Esophagus (tissue), 2 donors: Measurements from ENCODE around the gene NBEAL1. TPM values are rescaled to one million over a fixed set of nuclear protein-coding genes. Genes with fewer than 3 reads are reported as not detected.

Experiments used
- H3K27ac ChIP-seq, 2 donors: one replicate each; pipeline ENCODE4 v1.5.1; 2013; ENCODE audit warnings: low read depth in 2 of 2, mild to moderate bottlenecking in 2 of 2, inconsistent platforms in 1 of 2, low read length in 1 of 2, moderate library complexity in 1 of 2
- H3K27me3 ChIP-seq, 2 donors: one replicate each; pipeline ENCODE4 v1.6.1; 2013; ENCODE audit warnings: low read length in 2 of 2, control low read depth in 1 of 2, mild to moderate bottlenecking in 1 of 2; ENCODE audit not compliant: insufficient read depth in 2 of 2, control insufficient read depth in 1 of 2
- H3K36me3 ChIP-seq, 2 donors: one replicate each; pipeline ENCODE4 v1.6.1; 2013; ENCODE audit warnings: low read length in 1 of 2; ENCODE audit not compliant: control insufficient read depth in 2 of 2, insufficient read depth in 2 of 2
- H3K4me1 ChIP-seq, 2 donors: one replicate each; pipeline ENCODE4 v1.6.1; 2013; ENCODE audit warnings: low read length in 1 of 2; ENCODE audit not compliant: control insufficient read depth in 2 of 2, insufficient read depth in 2 of 2
- H3K4me3 ChIP-seq, 2 donors: one replicate each; pipeline ENCODE4 v1.5.1; 2013; ENCODE audit warnings: low read length in 2 of 2, mild to moderate bottlenecking in 2 of 2, low read depth in 1 of 2, moderate library complexity in 1 of 2
- H3K9me3 ChIP-seq, 2 donors: one replicate each; pipeline ENCODE4 v1.6.1; 2013; ENCODE audit warnings: mild to moderate bottlenecking in 2 of 2, low read depth in 1 of 2, low read length in 1 of 2, moderate library complexity in 1 of 2; ENCODE audit not compliant: control insufficient read depth in 2 of 2, insufficient read depth in 1 of 2
- WGBS, 2 donors: extraction: QIAGEN DNeasy Blood & Tissue Kit; methylation state at CpG; one replicate each; pipeline ENCODE4 v1.1.7; 2013; 5-methylcytosine and 5-hydroxymethylcytosine counted together
- polyA plus RNA-seq, 2 donors: library from polyadenylated mRNA; stranded (reverse); fragments of 200-250 nt; gene quantifications; one replicate each; pipeline ENCODE4 v1.2.3, GENCODE V29; 2013
- donor health status: healthy with polysubstance abuse.
- donor health status: Bipolar disorder and iron deficiency.

The NBEAL1 gene
- polyA plus RNA-seq, 2 donors: 3.7 to 5.7 TPM

- Histone ChIP-seq H3K4me1 (no peaks in the 10 kb centered on the region), H3K9me3 (no peaks in the 10 kb centered on the region), H3K36me3 (no peaks in the 10 kb centered on the region), H3K4me3 (no peak overlapping the region), H3K27me3 (no peaks in the 10 kb centered on the region), H3K27ac (no peak overlapping the region)
- 93 to 94% methylated on average over 8 of the region's 8 CpGs for WGBS, 2 donors
Observed at GRCh38 chr2:203003716-203004115, 11.0 kb upstream of the NBEAL1 start.

GRCh38 chr2:203016716-203017115 is 2.0 kb downstream of the NBEAL1 start:
- peak overlapping the region in 1 of 2 donors; percentile 33 for H3K4me3 ChIP-seq
- 49 to 63% methylated on average over 3 of the region's 3 CpGs for WGBS, 2 donors
- H3K27me3 ChIP-seq: no peaks in the 10 kb centered on the region
- H3K27ac ChIP-seq: no peak overlapping the region
- no peaks in the 10 kb centered on the region for H3K36me3 ChIP-seq
- H3K9me3 ChIP-seq: no peaks in the 10 kb centered on the region
- no peaks in the 10 kb centered on the region for H3K4me1 ChIP-seq

- 11 to 13% methylated on average over 1 of the region's 1 CpG for WGBS, 2 donors
- Histone ChIP-seq H3K4me3 (peak overlapping the region in 1 of 2 donors; percentile 5), H3K9me3 (no peaks in the 10 kb centered on the region), H3K36me3 (no peaks in the 10 kb centered on the region), H3K4me1 (no peaks in the 10 kb centered on the region), H3K27ac (no peak overlapping the region), H3K27me3 (no peaks in the 10 kb centered on the region)
Observed at GRCh38 chr2:203018181-203018580, 3.5 kb downstream of the NBEAL1 start.

GRCh38 chr2:203019142-203019541 is 4.5 kb downstream of the NBEAL1 start:
- no peak overlapping the region for H3K27ac ChIP-seq
- no peaks in the 10 kb centered on the region for H3K9me3 ChIP-seq
- H3K4me1 ChIP-seq: no peaks in the 10 kb centered on the region
- H3K4me3 ChIP-seq: peak overlapping the region in 1 of 2 donors; percentile 2
- H3K27me3 ChIP-seq: no peaks in the 10 kb centered on the region
- 70 to 79% methylated on average over 2 of the region's 2 CpGs for WGBS, 2 donors
- no peaks in the 10 kb centered on the region for H3K36me3 ChIP-seq

- H3K27ac ChIP-seq: no peak overlapping the region
- 54 to 83% methylated on average over 4 of the region's 4 CpGs for WGBS, 2 donors
- no peaks in the 10 kb centered on the region for H3K9me3 ChIP-seq
- no peak overlapping the region for H3K4me3 ChIP-seq
- H3K27me3 ChIP-seq: no peaks in the 10 kb centered on the region
- no peaks in the 10 kb centered on the region for H3K4me1 ChIP-seq
- H3K36me3 ChIP-seq: no peaks in the 10 kb centered on the region
Observed at GRCh38 chr2:203021991-203022390, 7.3 kb downstream of the NBEAL1 start.

GRCh38 chr2:203022751-203023150 is 8.1 kb downstream of the NBEAL1 start:
- H3K4me3 ChIP-seq: no peak overlapping the region
- no peaks in the 10 kb centered on the region for H3K27me3 ChIP-seq
- H3K27ac ChIP-seq: no peak overlapping the region
- WGBS, 2 donors: 33 to 53% methylated on average over 1 of the region's 1 CpG
- H3K4me1 ChIP-seq: no peaks in the 10 kb centered on the region
- no peaks in the 10 kb centered on the region for H3K9me3 ChIP-seq
- no peaks in the 10 kb centered on the region for H3K36me3 ChIP-seq

- Histone ChIP-seq H3K9me3 (no peaks in the 10 kb centered on the region), H3K4me3 (no peak overlapping the region), H3K36me3 (peaks cover 0 to 2% of the 10 kb centered on the region in 2 donors), H3K27ac (no peak overlapping the region), H3K27me3 (no peaks in the 10 kb centered on the region), H3K4me1 (no peaks in the 10 kb centered on the region)
Observed at GRCh38 chr2:203025592-203025991, 10.9 kb downstream of the NBEAL1 start.

- no peaks in the 10 kb centered on the region for H3K4me1 ChIP-seq
- no peaks in the 10 kb centered on the region for H3K9me3 ChIP-seq
- no peaks in the 10 kb centered on the region for H3K27me3 ChIP-seq
- WGBS, 2 donors: 98% methylated on average over 2 of the region's 2 CpGs
- H3K4me3 ChIP-seq: no peak overlapping the region
- no peak overlapping the region for H3K27ac ChIP-seq
- peaks cover 0 to 2% of the 10 kb centered on the region in 2 donors for H3K36me3 ChIP-seq
Observed at GRCh38 chr2:203030545-203030944, 15.9 kb downstream of the NBEAL1 start.

- Histone ChIP-seq H3K27ac (no peak overlapping the region), H3K9me3 (no peaks in the 10 kb centered on the region), H3K36me3 (peaks cover 0 to 2% of the 10 kb centered on the region in 2 donors), H3K4me3 (no peak overlapping the region), H3K27me3 (no peaks in the 10 kb centered on the region), H3K4me1 (no peaks in the 10 kb centered on the region)
- 81 to 85% methylated on average over 5 of the region's 5 CpGs for WGBS, 2 donors
Observed at GRCh38 chr2:203030991-203031390, 16.3 kb downstream of the NBEAL1 start.

GRCh38 chr2:203033395-203033794 is 18.7 kb downstream of the NBEAL1 start:
- Histone ChIP-seq H3K4me3 (no peak overlapping the region), H3K4me1 (no peaks in the 10 kb centered on the region), H3K9me3 (no peaks in the 10 kb centered on the region), H3K27me3 (no peaks in the 10 kb centered on the region), H3K27ac (no peak overlapping the region), H3K36me3 (peaks cover 0 to 2% of the 10 kb centered on the region in 2 donors)
